ENCODE data around the gene MCMBP. TPM values are rescaled to one million over a fixed set of nuclear protein-coding genes. Genes with fewer than 3 reads are reported as not detected.

Gene MCMBP
- total RNA-seq, 1 experiment from 2014 or later, result 87.1 TPM

DNA sequence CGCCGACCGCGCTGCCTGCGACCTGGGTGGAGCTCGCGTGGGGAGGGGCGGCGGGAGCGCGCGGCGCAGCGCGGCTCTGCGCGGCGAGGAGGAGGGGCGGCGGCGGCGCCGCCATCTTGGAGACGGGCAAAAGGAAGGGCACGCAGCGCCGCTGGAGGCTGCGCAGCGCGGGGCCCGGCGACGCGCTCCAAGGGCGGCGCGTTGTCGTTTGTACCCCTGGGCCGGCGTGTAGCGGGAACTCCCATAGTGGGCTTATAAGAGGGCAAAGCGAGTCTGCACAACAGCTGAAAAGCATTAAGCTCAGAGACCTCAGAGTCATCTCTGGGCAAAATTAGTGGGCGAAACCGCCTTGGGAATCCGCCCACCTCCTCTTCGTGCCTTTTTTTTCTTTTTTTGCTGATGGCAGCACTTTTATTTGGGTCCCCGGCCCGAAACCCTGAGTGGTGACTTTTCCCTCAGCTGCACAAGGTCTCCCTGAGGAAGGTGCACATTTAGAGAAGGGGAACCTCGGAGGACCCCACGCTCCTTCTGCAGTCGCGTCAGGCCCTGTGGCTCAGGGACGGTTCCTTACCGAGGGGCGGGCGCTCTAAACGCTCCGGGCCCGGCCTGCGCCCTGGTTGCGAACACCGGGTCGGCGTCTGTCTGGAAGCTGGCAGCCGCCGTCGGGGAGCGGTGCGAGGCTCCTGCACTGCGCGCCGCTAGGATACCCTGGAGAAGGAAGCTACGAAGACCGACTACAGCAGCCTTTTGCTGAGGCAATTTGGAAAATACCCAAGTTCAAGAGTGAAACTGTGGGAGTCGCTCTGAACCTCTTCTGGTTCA, 428 bp upstream of the MCMBP start:
- H2BK120ac ChIP-seq (ENCODE audit: low read depth, low read length, poor library complexity, severe bottlenecking), result no peak overlapping the region
- Mint-ChIP-seq H3K36me3 (ENCODE audit: insufficient read depth in 1 of 3, low read depth in 3 of 3) (peaks cover 0 to 4% (median 2%) of the 10 kb centered on the region in 3 experiments; a peak in 2 of 7 replicates), H3K27me3 (ENCODE audit: low read depth) (no peaks in the 10 kb centered on the region), H3K9me3 (no peaks in the 10 kb centered on the region; a peak in 1 of 5 replicates), H3K4me1 (peaks cover 26 to 32% of the 10 kb centered on the region in 2 experiments), H3K4me3 (peak overlapping the region; percentile 85 to 89), H3K27ac (peak overlapping the region in 2 of 3 experiments; percentile 64 to 93; a peak in 5 of 7 replicates)
- H3K9ac ChIP-seq (ENCODE audit: extremely low read depth, insufficient read length, low read length), result peak overlapping the region; percentile 49
- H3K23ac ChIP-seq (ENCODE audit: insufficient read length, low read depth, low read length), result no peak overlapping the region
- no peaks in the 10 kb centered on the region for H3K9me3 ChIP-seq (ENCODE audit: control insufficient read depth, low read depth, low read length)
- no peak overlapping the region for H2AK5ac ChIP-seq (ENCODE audit: insufficient read length, low read length)
- DNase-seq, result peak; percentile 79
- H2BK5ac ChIP-seq (ENCODE audit: insufficient read length, low read length), result no peak overlapping the region
- H3K79me1 ChIP-seq (ENCODE audit: insufficient read depth, low read depth, low read length, poor library complexity, severe bottlenecking), result no peaks in the 10 kb centered on the region
- H3K4ac ChIP-seq (ENCODE audit: low read depth, low read length), result no peak overlapping the region
- H4K8ac ChIP-seq (replicated peaks; ENCODE audit: insufficient read length, low read depth, low read length), result no peak overlapping the region
- H3K27ac ChIP-seq (ENCODE audit: insufficient read length, low read depth, low read length), result no peak overlapping the region
- WGBS (ENCODE audit: extremely low coverage, insufficient read length, low lambda C conversion rate), result no CpG with 5 or more reads among the region's 75 CpGs
- H3K27me3 ChIP-seq (ENCODE audit: insufficient read depth, low read length), result no peaks in the 10 kb centered on the region
- H3K4me1 ChIP-seq (ENCODE audit: insufficient read depth, low read length), result no peaks in the 10 kb centered on the region
- no peak overlapping the region for H4K91ac ChIP-seq (ENCODE audit: insufficient read length, low read depth, low read length)
- H4K20me1 ChIP-seq (ENCODE audit: control insufficient read depth, insufficient read depth, insufficient read length), result no peaks in the 10 kb centered on the region
- H3K4me2 ChIP-seq (ENCODE audit: insufficient read depth, insufficient read length, low read length), result peak overlapping the region; percentile 49
- H3K14ac ChIP-seq (ENCODE audit: insufficient read depth, low read length), result peak overlapping the region; percentile 59; the same call in 1 of the 2 replicates
- no peak overlapping the region for H2BK12ac ChIP-seq (ENCODE audit: insufficient read length, low read depth, low read length)
- H2BK20ac ChIP-seq (ENCODE audit: low read depth, low read length, poor library complexity, severe bottlenecking), result no peak overlapping the region
- H3K56ac ChIP-seq (ENCODE audit: insufficient read length, low read depth, low read length), result no peak overlapping the region
- TF ChIP-seq, protein P1, sequence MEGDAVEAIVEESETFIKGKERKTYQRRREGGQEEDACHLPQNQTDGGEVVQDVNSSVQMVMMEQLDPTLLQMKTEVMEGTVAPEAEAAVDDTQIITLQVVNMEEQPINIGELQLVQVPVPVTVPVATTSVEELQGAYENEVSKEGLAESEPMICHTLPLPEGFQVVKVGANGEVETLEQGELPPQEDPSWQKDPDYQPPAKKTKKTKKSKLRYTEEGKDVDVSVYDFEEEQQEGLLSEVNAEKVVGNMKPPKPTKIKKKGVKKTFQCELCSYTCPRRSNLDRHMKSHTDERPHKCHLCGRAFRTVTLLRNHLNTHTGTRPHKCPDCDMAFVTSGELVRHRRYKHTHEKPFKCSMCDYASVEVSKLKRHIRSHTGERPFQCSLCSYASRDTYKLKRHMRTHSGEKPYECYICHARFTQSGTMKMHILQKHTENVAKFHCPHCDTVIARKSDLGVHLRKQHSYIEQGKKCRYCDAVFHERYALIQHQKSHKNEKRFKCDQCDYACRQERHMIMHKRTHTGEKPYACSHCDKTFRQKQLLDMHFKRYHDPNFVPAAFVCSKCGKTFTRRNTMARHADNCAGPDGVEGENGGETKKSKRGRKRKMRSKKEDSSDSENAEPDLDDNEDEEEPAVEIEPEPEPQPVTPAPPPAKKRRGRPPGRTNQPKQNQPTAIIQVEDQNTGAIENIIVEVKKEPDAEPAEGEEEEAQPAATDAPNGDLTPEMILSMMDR (conservative IDR thresholded peaks at IDR 0.05), result no peak
- H3K18ac ChIP-seq (ENCODE audit: insufficient read length, low read depth, low read length), result no peak overlapping the region
- peaks cover 11% of the 10 kb centered on the region for H3K23me2 ChIP-seq (ENCODE audit: insufficient read length, low read depth, low read length, poor library complexity, severe bottlenecking)
- H4K5ac ChIP-seq (ENCODE audit: insufficient read length, low read depth, low read length), result no peak overlapping the region
- no peak overlapping the region for H2AFZ ChIP-seq (ENCODE audit: low read length)
- H3T11ph ChIP-seq (ENCODE audit: low read length), result no peak overlapping the region
- peaks cover 31% of the 10 kb centered on the region for H3K79me2 ChIP-seq (ENCODE audit: insufficient read depth, low read length)
- H2BK15ac ChIP-seq (ENCODE audit: low read depth, low read length), result no peak overlapping the region
